IMR-90 (cell line): ENCODE results near the gene VPS50. TPM values are rescaled to one million over a fixed set of nuclear protein-coding genes. Genes with fewer than 3 reads are reported as not detected.

Experiments used
- ATAC-seq: fragments of 200-7000 bp; cut with Tn5 transposase; 2 replicates; pipeline ENCODE4 v1.9.1; 2020; ENCODE audit warnings: low read depth, mild to moderate bottlenecking, moderate library complexity
- BruUV-seq: library from RNA; stranded (reverse); fragments of 400-500 nt; replicated peaks from 2 replicates; lab custom pipeline; 2021; lab: Mats Ljungman, UMichigan
- CTCF ChIA-PET: fragments of 300-600 bp; formaldehyde crosslinking; extraction: SDS; loops from one replicate; lab custom pipeline; 2021; ENCODE audit warnings: antibody characterized with exemption; lab: Yijun Ruan, JAX
- POLR2A ChIA-PET: fragments of 300-600 bp; sonication (Branson Sonifier 250); formaldehyde crosslinking; loops from one replicate; lab custom pipeline; 2022; ENCODE audit warnings: antibody characterized with exemption; ENCODE audit not compliant: unreplicated experiment; lab: Charles Lee
- DNase-seq: peaks from one replicate; pipeline ENCODE4 v3.0.0; 2013
- H2AFZ ChIP-seq: replicated peaks from 2 replicates; pipeline ENCODE3; 2013; ENCODE audit warnings: low read length, mild to moderate bottlenecking; ENCODE audit not compliant: poor library complexity
- H2AK5ac ChIP-seq: 2 replicates; pipeline ENCODE4 v1.6.1; 2013; ENCODE audit warnings: low read depth, low read length, inconsistent platforms
- H2AK9ac ChIP-seq: replicated peaks from 2 replicates; pipeline ENCODE3; 2013; ENCODE audit warnings: mild to moderate bottlenecking, low read depth, low read length, moderate library complexity; ENCODE audit not compliant: poor library complexity
- H2BK120ac ChIP-seq: 2 replicates; pipeline ENCODE4 v1.6.1; 2013; ENCODE audit warnings: low read depth, low read length, inconsistent platforms
- H2BK15ac ChIP-seq: 3 replicates; pipeline ENCODE4 v1.6.1; 2013; ENCODE audit warnings: low read depth, low read length, inconsistent platforms
- H2BK20ac ChIP-seq: 2 replicates; pipeline ENCODE4 v1.6.1; 2013; ENCODE audit warnings: low read depth, mild to moderate bottlenecking, inconsistent platforms, low read length, moderate library complexity
- H2BK5ac ChIP-seq: 2 replicates; pipeline ENCODE4 v1.6.1; 2013; ENCODE audit warnings: mild to moderate bottlenecking, low read depth, low read length, inconsistent platforms; ENCODE audit not compliant: poor library complexity, severe bottlenecking
- H3K14ac ChIP-seq: replicated peaks from 2 replicates; pipeline ENCODE4 v1.6.1; 2013; ENCODE audit warnings: low read depth, low read length, inconsistent platforms
- H3K18ac ChIP-seq: 2 replicates; pipeline ENCODE4 v1.6.1; 2013; ENCODE audit warnings: low read depth, low read length, control low read depth
- H3K23ac ChIP-seq: 2 replicates; pipeline ENCODE4 v1.6.1; 2013; ENCODE audit warnings: low read depth, low read length, inconsistent platforms
- H3K27ac ChIP-seq: 2 replicates; pipeline ENCODE4 v1.5.1; 2013; ENCODE audit warnings: mild to moderate bottlenecking, control low read depth, low read length; ENCODE audit not compliant: insufficient read depth
- H3K27me3 ChIP-seq: 2 replicates; pipeline ENCODE4 v1.6.1; 2013; ENCODE audit warnings: low read length; ENCODE audit not compliant: control insufficient read depth, insufficient read depth
- H3K36me3 ChIP-seq: 2 replicates; pipeline ENCODE4 v1.6.1; 2013; ENCODE audit warnings: low read length, mixed read lengths; ENCODE audit not compliant: control insufficient read depth, insufficient read depth
- H3K4ac ChIP-seq: 2 replicates; pipeline ENCODE4 v1.6.1; 2013; ENCODE audit warnings: low read depth, low read length, inconsistent platforms
- H3K4me1 ChIP-seq: 2 replicates; pipeline ENCODE4 v1.6.1; 2013; ENCODE audit warnings: low read length, mixed read lengths; ENCODE audit not compliant: control insufficient read depth, insufficient read depth
- H3K4me2 ChIP-seq: 2 replicates; pipeline ENCODE4 v1.6.1; 2013; ENCODE audit warnings: low read depth, mild to moderate bottlenecking, control low read depth, low read length, moderate library complexity
- H3K4me3 ChIP-seq: 2 replicates; pipeline ENCODE4 v1.5.1; 2013; ENCODE audit warnings: low read depth, mild to moderate bottlenecking, control low read depth, low read length, moderate library complexity; ENCODE audit not compliant: insufficient read depth
- H3K56ac ChIP-seq: 2 replicates; pipeline ENCODE4 v1.6.1; 2013; ENCODE audit warnings: low read length, inconsistent platforms; ENCODE audit not compliant: insufficient read depth; ENCODE audit errors: extremely low read depth
- H3K79me1 ChIP-seq, 2 experiments: 2 replicates each; pipeline ENCODE4 v1.6.1; 2013; ENCODE audit warnings: low read length in 2 of 2, inconsistent platforms in 1 of 2, low read depth in 1 of 2
- H3K9ac ChIP-seq: 2 replicates; pipeline ENCODE4 v1.6.1; 2013; ENCODE audit warnings: low read depth, low read length, control low read depth
- H3K9me1 ChIP-seq: 2 replicates; pipeline ENCODE4 v1.6.1; 2013; ENCODE audit warnings: low read length, inconsistent platforms; ENCODE audit not compliant: insufficient read depth
- H3K9me3 ChIP-seq: 2 replicates; pipeline ENCODE4 v1.6.1; 2013; ENCODE audit warnings: low read length; ENCODE audit not compliant: control insufficient read depth, insufficient read depth
- H4K20me1 ChIP-seq: 2 replicates; pipeline ENCODE4 v1.6.1; 2013; ENCODE audit warnings: low read length, inconsistent platforms; ENCODE audit not compliant: insufficient read depth
- H4K5ac ChIP-seq: 2 replicates; pipeline ENCODE4 v1.6.1; 2013; ENCODE audit warnings: mild to moderate bottlenecking, low read depth, low read length, control low read depth
- H4K8ac ChIP-seq, 2 experiments: 2 replicates each; pipeline ENCODE4 v1.6.1; 2013; ENCODE audit warnings: low read depth in 2 of 2, low read length in 2 of 2, control low read depth in 1 of 2, inconsistent platforms in 1 of 2
- H4K91ac ChIP-seq: 2 replicates; pipeline ENCODE4 v1.6.1; 2013; ENCODE audit warnings: low read depth, low read length, inconsistent platforms; ENCODE audit not compliant: insufficient read depth
- BHLHE40 ChIP-seq: fragments of 150-350 bp; IDR thresholded peaks from 2 replicates; pipeline ENCODE4 v1.6.1; 2016; ENCODE audit warnings: mild to moderate bottlenecking, low read depth, low read length
- CEBPB ChIP-seq: IDR thresholded peaks from 2 replicates; pipeline ENCODE4 v1.6.1; 2012; ENCODE audit warnings: low read depth, low read length, improper control_type of control experiment
- CHD1 ChIP-seq: IDR thresholded peaks from 2 replicates; pipeline ENCODE4 v1.6.1; 2012; ENCODE audit warnings: low read depth, low read length, improper control_type of control experiment
- CTCF ChIP-seq: conservative IDR thresholded peaks from 2 replicates; pipeline ENCODE4 v1.5.1; 2012; ENCODE audit warnings: mild to moderate bottlenecking, low read depth, low read length, improper control_type of control experiment
- ELK1 ChIP-seq: fragments of 150-350 bp; IDR thresholded peaks from 2 replicates; pipeline ENCODE4 v1.6.1; 2016; ENCODE audit warnings: low read depth, mild to moderate bottlenecking, low read length, moderate library complexity, borderline replicate concordance
- FOS ChIP-seq: fragments of 150-350 bp; IDR thresholded peaks from 2 replicates; pipeline ENCODE4 v1.6.1; 2016; ENCODE audit warnings: low read depth, low read length
- MAFK ChIP-seq: IDR thresholded peaks from 2 replicates; pipeline ENCODE4 v1.6.1; 2012; ENCODE audit warnings: low read depth, low read length, improper control_type of control experiment
- MAZ ChIP-seq: IDR thresholded peaks from 2 replicates; pipeline ENCODE4 v1.6.1; 2012; ENCODE audit warnings: low read depth, mild to moderate bottlenecking, low read length, improper control_type of control experiment, moderate library complexity, borderline replicate concordance
- MXI1 ChIP-seq: IDR thresholded peaks from 2 replicates; pipeline ENCODE4 v1.6.1; 2012; ENCODE audit warnings: low read depth, mild to moderate bottlenecking, low read length, moderate library complexity, borderline replicate concordance
- NFE2L2 ChIP-seq: fragments of 150-350 bp; IDR thresholded peaks from 2 replicates; pipeline ENCODE4 v1.6.1; 2016; ENCODE audit warnings: low read depth, mild to moderate bottlenecking, low read length
- POLR2A ChIP-seq: IDR thresholded peaks from 2 replicates; pipeline ENCODE4 v1.6.1; 2012; ENCODE audit warnings: mild to moderate bottlenecking, low read depth, low read length
- RAD21 ChIP-seq: IDR thresholded peaks from 2 replicates; pipeline ENCODE4 v1.6.1; 2012; ENCODE audit warnings: low read length, improper control_type of control experiment
- RCOR1 ChIP-seq: IDR thresholded peaks from 2 replicates; pipeline ENCODE4 v1.6.1; 2012; ENCODE audit warnings: mild to moderate bottlenecking, low read length, improper control_type of control experiment; ENCODE audit not compliant: insufficient replicate concordance
- RFX5 ChIP-seq: IDR thresholded peaks from 2 replicates; pipeline ENCODE4 v1.8.0; 2012; ENCODE audit warnings: low read depth, mild to moderate bottlenecking, low read length, moderate library complexity
- SMC3 ChIP-seq: fragments of 150-350 bp; IDR thresholded peaks from 2 replicates; pipeline ENCODE4 v1.6.1; 2016; ENCODE audit warnings: low read depth, mild to moderate bottlenecking, antibody characterized with exemption, low read length, moderate library complexity
- USF2 ChIP-seq: fragments of 150-350 bp; IDR thresholded peaks from 2 replicates; pipeline ENCODE4 v1.6.1; 2017; ENCODE audit warnings: mild to moderate bottlenecking, antibody characterized with exemption, low read length, low read depth
- WGBS, 2 experiments: methylation state at CpG; one replicate each; pipeline versions ENCODE4 v1.1.5 to v1.1.7; 2013; ENCODE audit warnings: missing lambda C conversion rate in 2 of 2; ENCODE audit not compliant: insufficient read length in 1 of 2; ENCODE audit errors: extremely low coverage in 2 of 2; 5-methylcytosine and 5-hydroxymethylcytosine counted together
- dilution Hi-C: fragments of 300-500 bp; cut with HindIII; formaldehyde crosslinking; loops from one replicate; pipeline ENCODE4 v1.14.3; 2018; ENCODE audit warnings: low sequenced_read_pairs; ENCODE audit not compliant: unreplicated experiment
- in situ Hi-C: fragments of 300-500 bp; cut with MboI; formaldehyde crosslinking; loops from 3 replicates; pipeline ENCODE4 v1.14.3; 2019; ENCODE audit warnings: low sequenced_read_pairs, inconsistent platforms, mixed read lengths
- intact Hi-C: fragments of 100-400 bp; cut with micrococcal nuclease; formaldehyde crosslinking; loops from 2 replicates; pipeline ENCODE4 v1.10.0; 2022
- polyA plus RNA-seq, 3 experiments: library from polyadenylated mRNA; depleted of rRNA; stranded (reverse); fragments of >200 nt; gene quantifications; 2 replicates each; pipeline ENCODE4 v1.2.3, GENCODE V29; 2012; ENCODE audit warnings: low replicate concordance in 1 of 3
- total RNA-seq: library from RNA; depleted of rRNA; stranded (reverse); fragments of >200 nt; gene quantifications from 2 replicates; pipeline ENCODE4 v1.2.3, GENCODE V29; 2012

Gene VPS50
- total and polyA plus RNA-seq, 2 of the 4 experiments (the other 2 are of a cell fraction): 7.1 to 22.0 TPM

- Histone ChIP-seq H2AK9ac (no peak overlapping the region), H2AFZ (no peak overlapping the region), H3K18ac (no peak overlapping the region), H3K9me1 (no peaks in the 10 kb centered on the region), H4K91ac (no peak overlapping the region), H4K20me1 (no peaks in the 10 kb centered on the region), H3K4me1 (no peaks in the 10 kb centered on the region), H3K9me3 (no peaks in the 10 kb centered on the region), H3K4me2 (no peak overlapping the region), H3K4ac (no peak overlapping the region), H2BK15ac (no peak overlapping the region), H2BK120ac (no peak overlapping the region), H3K4me3 (no peak overlapping the region), H3K14ac (no peak overlapping the region), H3K56ac (no peak overlapping the region), H2BK5ac (no peak overlapping the region), H2BK20ac (no peak overlapping the region), H3K27ac (no peak overlapping the region), H4K8ac (no peak overlapping the region), H3K36me3 (no peaks in the 10 kb centered on the region), H3K27me3 (no peaks in the 10 kb centered on the region), H3K9ac (no peak overlapping the region), H3K79me1 (no peaks in the 10 kb centered on the region), H2AK5ac (no peak overlapping the region), H3K23ac (no peak overlapping the region), H4K5ac (no peak overlapping the region)
- CTCF ChIA-PET: no interaction called here
- dilution Hi-C loops: no loop called here
- intact Hi-C loops: no loop called here
- in situ Hi-C loops: no loop called here
- no TSS peak for BruUV-seq
- DNase-seq: no peak
- no peak for ATAC-seq
- no CpG with 5 or more reads among the region's 1 CpG for WGBS, 2 experiments
- POLR2A ChIA-PET: no interaction called here
- TF ChIP-seq CEBPB (no peak), RFX5 (no peak), CHD1 (no peak), MXI1 (no peak), BHLHE40 (no peak), FOS (no peak), USF2 (no peak), NFE2L2 (no peak), POLR2A (no peak), RAD21 (no peak), SMC3 (no peak), ELK1 (no peak), RCOR1 (no peak), MAFK (no peak), CTCF (no peak), MAZ (no peak)
Observed at GRCh38 chr7:93262535-93262934, 30.4 kb downstream of the VPS50 start.
